BJ (cell line): ENCODE results near the gene KCNJ12. TPM values are rescaled to one million over a fixed set of nuclear protein-coding genes. Genes with fewer than 3 reads are reported as not detected.
A peak's percentile ranks its signal among the peaks of the same experiment; 100 is the strongest.
"Not testable (repeated sequence)": the region's sequence is repeated elsewhere in the genome, so short reads cannot be mapped to it uniquely, and the experiment has no call there.

ENCODE experiments used
- CTCF ChIA-PET: fragments of 350-600 bp; formaldehyde crosslinking; extraction: SDS; loops from one replicate; lab custom pipeline; 2021; ENCODE audit warnings: antibody characterized with exemption, inconsistent platforms; lab: Yijun Ruan, JAX
- POLR2A ChIA-PET: fragments of 300-600 bp; sonication (Branson Sonifier 250); formaldehyde crosslinking; extraction: SDS; loops from one replicate; lab custom pipeline; 2021; ENCODE audit warnings: antibody characterized with exemption; lab: Charles Lee
- DNase-seq: peaks from one replicate; pipeline ENCODE4 v3.0.0-alpha.2; 2011; ENCODE audit warnings: low read depth
- H3K27me3 ChIP-seq: 2 replicates; pipeline ENCODE4 v1.6.0; 2011; ENCODE audit warnings: low read length; ENCODE audit not compliant: control insufficient read depth, insufficient read depth
- H3K36me3 ChIP-seq: 2 replicates; pipeline ENCODE4 v1.5.1; 2011; ENCODE audit warnings: low read length; ENCODE audit not compliant: control insufficient read depth, insufficient read depth
- H3K4me3 ChIP-seq: 2 replicates; pipeline ENCODE4 v1.5.1; 2011; ENCODE audit warnings: low read depth, mild to moderate bottlenecking, control low read depth, low read length
- CTCF ChIP-seq: IDR thresholded peaks from 2 replicates; pipeline ENCODE4 v1.5.1; 2011; ENCODE audit warnings: low read depth, mild to moderate bottlenecking, control low read depth, inconsistent platforms, low read length, moderate library complexity; ENCODE audit not compliant: insufficient read depth
- polyA plus RNA-seq: library from polyadenylated mRNA; depleted of rRNA; stranded (reverse); fragments of >200 nt; gene quantifications from 2 replicates; pipeline ENCODE4 v1.2.3, GENCODE V29; 2011

The KCNJ12 gene
- polyA plus RNA-seq, 1 experiment, result 0.13 TPM

GRCh38 chr17:21452377-21453143 is 76.4 kb downstream of the KCNJ12 start:
- Histone ChIP-seq H3K27me3 (peaks cover 8% of the 10 kb centered on the region), H3K4me3 (peak overlapping the region; percentile 12), H3K36me3 (no peaks in the 10 kb centered on the region)
- DNase-seq, result peak; percentile 10
- ChIA-PET POLR2A (no interaction called here), CTCF (interaction anchor here (0.6 to 1.5 kb wide), 5 partner anchors 11 to 177 kb away, joined by 3 to 6 read pairs (median 3); no protein-coding TSS in a partner anchor)
- TF ChIP-seq CTCF, result peak; percentile 73

GRCh38 chr17:21453144-21453898 is 77.2 kb downstream of the KCNJ12 start:
- ChIA-PET CTCF (interaction anchor here (0.6 to 5.9 kb wide), 4 partner anchors 61 to 334 kb away, joined by 4 to 112 read pairs (median 6); no protein-coding TSS in a partner anchor), POLR2A (no interaction called here)

GRCh38 chr17:21454006-21454405 is 77.8 kb downstream of the KCNJ12 start:
- H3K27me3 ChIP-seq, H3K36me3 ChIP-seq, POLR2A ChIA-PET, DNase-seq, H3K4me3 ChIP-seq: not testable (repeated sequence)
- CTCF ChIA-PET, result interaction anchor here (0.6 to 5.9 kb wide), 3 partner anchors 60 to 335 kb away, joined by 4 to 112 read pairs (median 5); no protein-coding TSS in a partner anchor

More at GRCh38 chr17:21453144-21453898, 77.2 kb downstream of the KCNJ12 start:
- H3K36me3 ChIP-seq, result no peaks in the 10 kb centered on the region
- TF ChIP-seq CTCF, result no peak
- peaks cover 9% of the 10 kb centered on the region for H3K27me3 ChIP-seq
- no peak for DNase-seq
- no peak overlapping the region; the same call in 1 of the 2 replicates for H3K4me3 ChIP-seq

GRCh38 chr17:21454441-21454840 is 78.3 kb downstream of the KCNJ12 start:
- H3K27me3 ChIP-seq, result peaks cover 9% of the 10 kb centered on the region
- DNase-seq, result no peak
- POLR2A ChIA-PET, result no interaction called here
- TF ChIP-seq CTCF, result no peak
- H3K36me3 ChIP-seq, result no peaks in the 10 kb centered on the region
- CTCF ChIA-PET, result interaction anchor here (5.9 kb wide), 1 partner anchor 60 kb away, joined by 112 read pairs; no protein-coding TSS in a partner anchor
- no peak overlapping the region for H3K4me3 ChIP-seq

GRCh38 chr17:21455761-21456160 is 79.6 kb downstream of the KCNJ12 start:
- no peak for TF ChIP-seq CTCF
- no peak for DNase-seq
- H3K36me3 ChIP-seq, result no peaks in the 10 kb centered on the region
- no peak overlapping the region for H3K4me3 ChIP-seq
- peaks cover 9% of the 10 kb centered on the region for H3K27me3 ChIP-seq
- ChIA-PET POLR2A (no interaction called here), CTCF (interaction anchor here (1.0 to 5.9 kb wide), 3 partner anchors 59 to 90 kb away, joined by 3 to 112 read pairs (median 12); no protein-coding TSS in a partner anchor)

GRCh38 chr17:21456449-21456848 is 80.3 kb downstream of the KCNJ12 start:
- H3K4me3 ChIP-seq, H3K27me3 ChIP-seq, H3K36me3 ChIP-seq, POLR2A ChIA-PET, DNase-seq: not testable (repeated sequence)
- CTCF ChIA-PET, result interaction anchor here (0.6 to 5.9 kb wide), 22 partner anchors 9 to 187 kb away, joined by 3 to 112 read pairs (median 4); no protein-coding TSS in a partner anchor
